ENCODE data around the gene PCBD1.

The PCBD1 gene

GRCh38 chr10:70834021-70834420 lies 54.3 kb downstream of the PCBD1 start:
- no peak for DNase-seq (ENCODE audit: low read depth)
- H3K4me3 ChIP-seq (ENCODE audit: control insufficient read depth, low read depth, low read length), result no peak overlapping the region
- TF ChIP-seq CTCF (IDR thresholded peaks at IDR 0.05; ENCODE audit: control insufficient read depth, insufficient read depth, low read depth, low read length, missing control alignments), result no peak

- no peak overlapping the region for H3K4me3 ChIP-seq (ENCODE audit: control insufficient read depth, low read depth, low read length)
- no peak for DNase-seq (ENCODE audit: low read depth)
- no peak for TF ChIP-seq CTCF (IDR thresholded peaks at IDR 0.05; ENCODE audit: control insufficient read depth, insufficient read depth, low read depth, low read length, missing control alignments)
These were observed 54.8 kb downstream of the PCBD1 start for GRCh38 chr10:70833601-70834000.
